Right renal pelvis (tissue), 4 donors: ENCODE data around the gene BRAP. TPM values are rescaled to one million over a fixed set of nuclear protein-coding genes. Genes with fewer than 3 reads are reported as not detected.
"Not testable (repeated sequence)": the region's sequence is repeated elsewhere in the genome, so short reads cannot be mapped to it uniquely, and the experiment has no call there.

ENCODE experiments used
- DNase-seq, 4 donors: peaks; one replicate each; pipeline ENCODE4 v3.0.0-alpha.2; 2013; ENCODE audit warnings: low read depth in 4 of 4, low spot score in 3 of 4, missing footprints in 1 of 4
- polyA plus RNA-seq, 4 donors: library from polyadenylated mRNA; unstranded; fragments of 120-200 nt; gene quantifications; one replicate each; pipeline ENCODE4 v1.2.1, GENCODE V29; 2013; ENCODE audit not compliant: insufficient read length in 4 of 4

BRAP gene
- polyA plus RNA-seq, 4 donors: 18.3 to 22.6 (median 22.0) TPM

GRCh38 chr12:111617841-111618240 lies 67.9 kb downstream of the BRAP start:
- DNase-seq: not testable (repeated sequence)

GRCh38 chr12:111616177-111616623 lies 69.6 kb downstream of the BRAP start:
- no peak for DNase-seq

GRCh38 chr12:111607239-111607638 lies 78.5 kb downstream of the BRAP start:
- no peak for DNase-seq

- no peak for DNase-seq
Observed at GRCh38 chr12:111606767-111607230, 79.0 kb downstream of the BRAP start.

GRCh38 chr12:111605911-111606766 lies 79.6 kb downstream of the BRAP start:
- DNase-seq: no peak

GRCh38 chr12:111602857-111603256 lies 82.9 kb downstream of the BRAP start:
- DNase-seq: not testable (repeated sequence)

- no peak for DNase-seq
Observed at GRCh38 chr12:111602348-111602747, 83.4 kb downstream of the BRAP start.

GRCh38 chr12:111600986-111601385 lies 84.8 kb downstream of the BRAP start:
- not testable (repeated sequence) for DNase-seq

- DNase-seq: peak; percentile 16 to 38 (median 23)
Observed at GRCh38 chr12:111600205-111600642, 85.5 kb downstream of the BRAP start.

- DNase-seq: peak; percentile 80 to 86 (median 82)
Observed at GRCh38 chr12:111599453-111600204, 86.1 kb downstream of the BRAP start.

GRCh38 chr12:111598637-111599452 lies 86.9 kb downstream of the BRAP start, which contains the start of gene ATXN2:
Gene ATXN2 (minus strand): TSS chr12:111599315. CDS start chr12:111599034, 281 bp downstream.
- DNase-seq: peak in 1 of 4 donors; percentile 48

GRCh38 chr12:111597831-111598636 lies 87.7 kb downstream of the BRAP start:
- peak in 3 of 4 donors; percentile 24 to 43 (median 28) for DNase-seq

- DNase-seq: peak; percentile 31 to 39 (median 38)
Observed at GRCh38 chr12:111596985-111597830, 88.5 kb downstream of the BRAP start.

GRCh38 chr12:111595341-111595835 lies 90.4 kb downstream of the BRAP start:
- DNase-seq: not testable (repeated sequence)
